Measurements from ENCODE around the gene KCNE2. TPM values are rescaled to one million over a fixed set of nuclear protein-coding genes. Genes with fewer than 3 reads are reported as not detected.
"Not testable (repeated sequence)": the region's sequence is repeated elsewhere in the genome, so short reads cannot be mapped to it uniquely, and the experiment has no call there.

The KCNE2 gene
- total RNA-seq, 1 experiment from 2014 or later = not detected

DNA sequence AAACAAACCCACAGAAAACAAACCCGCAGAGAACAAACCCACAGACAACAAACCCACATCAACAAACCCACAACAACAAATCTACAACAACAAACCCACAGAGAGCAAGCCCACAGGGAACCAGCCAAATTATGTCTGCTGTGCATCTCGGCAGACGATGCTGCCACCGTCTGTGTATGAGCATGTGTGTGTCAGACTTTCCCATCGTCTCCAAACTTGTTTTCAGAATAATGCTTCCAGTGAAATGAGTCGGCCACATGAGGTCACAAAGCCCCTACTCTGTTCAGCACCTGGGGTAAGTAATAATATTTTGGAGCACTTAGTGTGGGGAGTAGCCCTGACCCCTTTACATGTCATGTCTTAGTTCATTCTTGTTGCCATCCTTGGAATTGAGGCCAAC, 42.3 kb downstream of the KCNE2 start:
- DNase-seq (ENCODE audit: extremely low read depth, low read depth) = not testable (repeated sequence)

DNA sequence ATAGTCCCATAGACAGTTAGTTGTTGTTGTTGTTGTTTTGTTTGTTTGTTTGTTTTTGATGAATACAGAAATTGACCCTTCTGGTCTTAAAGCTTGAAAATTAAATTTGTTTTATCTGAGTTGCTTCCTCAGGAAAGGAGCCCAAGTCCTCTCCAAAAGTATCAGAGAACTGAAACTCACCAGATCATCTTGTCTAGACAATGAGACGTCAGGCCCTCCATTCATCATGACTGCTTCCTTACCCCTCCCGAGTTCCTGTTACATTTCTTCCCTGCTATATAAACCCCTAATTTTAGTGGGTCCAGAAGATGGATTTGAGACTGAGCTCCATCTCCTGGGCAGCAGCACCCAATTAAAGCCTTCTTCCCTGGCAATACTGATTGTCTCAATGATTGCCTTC, 42.9 kb downstream of the KCNE2 start:
- not testable (repeated sequence) for DNase-seq (ENCODE audit: extremely low read depth, low read depth)

DNA sequence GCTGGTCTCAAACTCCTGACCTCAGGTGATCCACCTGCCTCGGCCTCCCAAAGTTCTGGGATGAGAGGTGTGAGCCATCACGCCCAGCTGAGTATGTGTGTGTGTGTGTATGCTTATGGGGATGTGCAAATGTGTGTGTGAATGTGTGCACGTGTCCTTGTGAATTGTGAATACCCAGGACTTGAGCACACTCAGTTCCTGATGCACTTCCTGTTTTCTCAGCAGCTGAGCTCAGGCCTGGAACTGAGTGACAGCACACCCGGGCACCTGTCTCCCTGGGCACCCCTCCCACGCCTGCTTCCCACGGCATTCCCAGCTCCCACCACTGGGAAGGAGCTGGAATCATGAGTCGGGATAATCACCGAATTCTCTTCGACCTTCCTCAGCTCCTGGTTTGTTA, 43.5 kb downstream of the KCNE2 start:
- DNase-seq (ENCODE audit: extremely low read depth, low read depth) = not testable (repeated sequence)

DNA sequence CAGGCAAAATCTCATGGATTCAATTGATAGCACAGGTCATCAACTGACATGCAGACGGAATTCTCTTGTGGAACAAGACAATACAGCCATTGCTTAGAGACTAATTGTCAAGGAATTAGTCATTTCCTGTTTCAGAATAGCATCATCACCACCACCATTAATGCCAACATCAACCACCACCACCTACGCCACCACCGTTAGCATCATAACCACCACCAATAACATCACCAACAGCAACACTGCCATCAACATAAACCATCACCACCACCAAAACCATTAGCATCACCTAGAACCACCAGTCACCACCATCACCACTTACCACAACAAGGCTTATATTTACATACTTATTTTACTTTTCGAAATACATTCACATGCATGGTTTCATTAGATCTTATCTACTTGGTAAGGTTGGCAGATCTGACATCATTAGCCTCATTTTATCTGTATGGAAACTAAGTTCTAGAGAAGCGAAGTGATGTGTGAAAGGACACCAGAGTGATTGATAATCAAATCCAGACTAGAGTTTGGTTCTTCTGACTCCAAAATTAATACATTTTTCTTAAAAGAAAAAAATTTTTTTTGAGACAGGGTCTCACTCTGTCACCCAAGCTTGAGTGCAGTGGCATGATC, 53.8 kb downstream of the KCNE2 start:
- not testable (repeated sequence) for DNase-seq (ENCODE audit: extremely low read depth, low read depth)

Other genes with a start within 250 kb of the KCNE2 start
- 21.3 and 37.1 TPM in 2 replicates for gene SMIM11, start 11.5 kb downstream of the KCNE2 start, total RNA-seq (2014; rRNA removed; shearing (Covaris generic))
- gene SMIM34, start 59.9 kb downstream of the KCNE2 start, total RNA-seq (2014; rRNA removed; shearing (Covaris generic)) = not detected in 2 replicates
- not detected in 2 replicates for gene KCNE1, start 148.2 kb downstream of the KCNE2 start, total RNA-seq (2014; rRNA removed; shearing (Covaris generic))